NCI-H146 treated with DMSO at 0.1 percent for 48 hours (cell line): Measurements from ENCODE around the gene EXOC3L1.

Experiments
- DNase-seq: peaks from one replicate; lab custom pipeline; 2025; ENCODE audit not compliant: unreplicated experiment; lab: John Stamatoyannopoulos, UW

The EXOC3L1 gene

GRCh38 chr16:67216612-67217490 lies 26.9 kb upstream of the EXOC3L1 start:
- no peak for DNase-seq

- DNase-seq: no peak
Observed at GRCh38 chr16:67215706-67216105, 25.8 kb upstream of the EXOC3L1 start.

GRCh38 chr16:67213197-67214019 lies 23.5 kb upstream of the EXOC3L1 start:
- DNase-seq: no peak

- DNase-seq: no peak
Observed at GRCh38 chr16:67212766-67213165, 22.8 kb upstream of the EXOC3L1 start.

GRCh38 chr16:67211674-67212073 lies 21.7 kb upstream of the EXOC3L1 start:
- no peak for DNase-seq

- DNase-seq: no peak
Observed at GRCh38 chr16:67210069-67210937, 20.4 kb upstream of the EXOC3L1 start.

- no peak for DNase-seq
Observed at GRCh38 chr16:67209565-67209964, 19.6 kb upstream of the EXOC3L1 start.

- no peak for DNase-seq
Observed at GRCh38 chr16:67208154-67208896, 18.4 kb upstream of the EXOC3L1 start.

GRCh38 chr16:67207249-67208091 lies 17.5 kb upstream of the EXOC3L1 start:
- DNase-seq: no peak

- DNase-seq: no peak
Observed at GRCh38 chr16:67206838-67207248, 16.9 kb upstream of the EXOC3L1 start.

- no peak for DNase-seq
Observed at GRCh38 chr16:67206129-67206837, 16.3 kb upstream of the EXOC3L1 start.

GRCh38 chr16:67204076-67204475 lies 14.1 kb upstream of the EXOC3L1 start:
- DNase-seq: no peak

- no peak for DNase-seq
Observed at GRCh38 chr16:67202956-67203493, 13.1 kb upstream of the EXOC3L1 start.

- DNase-seq: no peak
Observed at GRCh38 chr16:67202426-67202825, 12.5 kb upstream of the EXOC3L1 start.

GRCh38 chr16:67201411-67202345 lies 11.7 kb upstream of the EXOC3L1 start:
- no peak for DNase-seq

GRCh38 chr16:67200491-67200890 lies 10.6 kb upstream of the EXOC3L1 start:
- no peak for DNase-seq

- DNase-seq: peak; percentile 25
Observed at GRCh38 chr16:67199808-67200198, 9.9 kb upstream of the EXOC3L1 start.
